ENCODE data around the gene SPTBN5.

The SPTBN5 gene

GRCh38 chr15:41925086-41925608 is 31.3 kb upstream of the SPTBN5 start:
- DNase-seq: no peak

DNA sequence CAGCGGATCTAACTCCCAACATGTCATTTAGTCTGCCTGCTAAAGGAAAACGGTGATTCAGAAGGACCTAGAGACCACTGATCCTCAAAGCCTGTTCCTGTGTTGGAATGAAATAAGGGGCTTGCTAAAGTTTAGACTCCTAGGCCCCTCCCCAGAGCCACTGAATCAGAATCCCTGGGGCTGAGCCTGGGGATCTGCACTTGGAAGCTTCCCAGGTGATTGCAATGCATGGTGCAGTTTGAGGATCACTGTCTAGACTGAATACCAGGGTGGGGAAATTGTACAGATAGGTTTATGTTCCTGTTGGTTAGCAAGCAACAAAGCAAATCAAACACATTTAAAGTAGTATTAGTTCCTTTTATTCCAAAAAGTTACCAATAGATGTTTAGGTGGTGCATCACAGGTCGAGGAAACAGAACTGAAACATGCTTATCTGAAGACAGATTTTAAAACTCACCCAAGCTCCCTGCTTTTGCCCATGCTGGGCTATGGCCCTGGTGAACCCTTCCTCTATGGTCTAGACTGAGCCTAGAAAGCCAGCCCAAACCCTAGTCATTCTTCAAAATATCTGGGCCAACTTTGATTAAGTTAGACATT is 29.6 kb upstream of the SPTBN5 start:
- DNase-seq: no peak

GRCh38 chr15:41922353-41922752 is 28.5 kb upstream of the SPTBN5 start:
- DNase-seq: no peak

- no peak for DNase-seq
These were observed 27.8 kb upstream of the SPTBN5 start for GRCh38 chr15:41921639-41922038.

- DNase-seq: no peak
These were observed 27.3 kb upstream of the SPTBN5 start for GRCh38 chr15:41921167-41921566.

- DNase-seq: no peak
These were observed 26.2 kb upstream of the SPTBN5 start for GRCh38 chr15:41919954-41920538.

DNA sequence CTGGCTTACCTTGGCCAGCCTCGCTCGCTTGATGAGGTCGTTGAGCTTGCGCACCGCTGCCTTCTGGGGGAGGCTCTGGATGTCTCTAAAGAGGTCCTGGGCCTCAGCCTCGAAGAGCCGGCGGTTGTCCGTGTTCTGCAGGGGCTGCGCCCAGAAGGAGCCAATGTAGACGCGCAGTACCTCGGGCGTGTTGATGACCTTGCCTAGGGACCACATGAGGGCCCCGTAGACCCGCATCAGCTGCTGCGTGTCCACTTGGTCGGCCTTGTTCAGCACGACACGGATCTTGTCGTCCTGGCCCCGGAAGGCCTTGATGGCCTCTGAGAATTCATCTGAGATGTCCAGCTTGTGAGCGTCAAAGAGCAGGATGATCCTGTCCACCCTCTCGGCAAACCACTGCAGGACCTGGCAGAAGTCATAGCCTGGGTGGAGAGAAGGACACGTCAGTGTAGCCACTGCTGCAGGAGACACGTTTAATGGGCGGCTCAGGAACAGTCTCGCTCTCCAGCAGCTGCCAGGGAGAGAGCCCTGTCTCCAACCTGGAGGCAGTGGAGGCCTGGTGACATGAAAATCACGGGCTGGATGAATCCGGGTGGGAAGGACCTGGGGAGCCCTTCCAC is 25.5 kb upstream of the SPTBN5 start:
- no peak for DNase-seq

- no peak for DNase-seq
These were observed 24.8 kb upstream of the SPTBN5 start for GRCh38 chr15:41918506-41919126.

GRCh38 chr15:41917767-41918430 is 24.0 kb upstream of the SPTBN5 start:
- DNase-seq: no peak

DNA sequence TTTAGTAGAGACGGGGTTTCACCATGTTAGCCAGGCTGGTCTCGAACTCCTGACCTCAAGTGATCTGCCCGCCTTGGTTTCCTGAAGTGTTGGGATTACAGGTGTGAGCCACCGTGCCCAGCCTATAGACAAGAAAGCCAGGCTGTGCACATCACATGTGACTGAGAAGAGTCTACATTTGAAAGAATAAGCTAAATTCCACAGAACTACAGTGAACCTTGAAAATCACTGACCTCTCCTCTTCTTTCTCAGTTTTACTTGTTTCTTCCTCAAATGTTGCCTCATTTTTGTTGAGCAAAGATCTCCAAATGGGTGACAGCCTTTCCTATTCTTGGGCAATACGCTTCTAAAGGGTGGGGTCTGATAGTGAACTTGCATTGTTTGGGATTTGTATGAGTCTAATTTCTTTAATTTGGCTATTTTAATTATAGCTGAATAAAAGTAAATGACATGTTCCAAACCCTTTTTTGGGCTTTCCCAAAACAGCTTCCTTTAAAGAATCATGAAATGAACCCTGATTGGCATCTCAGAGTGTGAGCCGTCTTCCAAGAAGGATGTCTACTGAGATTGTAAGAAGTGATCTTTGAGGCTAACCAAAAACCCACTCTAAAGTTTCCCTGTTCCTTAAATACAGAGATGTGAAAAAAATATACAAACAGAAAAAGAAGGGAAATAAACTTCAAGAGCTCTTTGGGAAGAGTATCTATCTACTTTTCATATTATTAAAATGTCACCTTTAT is 21.6 kb upstream of the SPTBN5 start:
- no peak for DNase-seq

DNA sequence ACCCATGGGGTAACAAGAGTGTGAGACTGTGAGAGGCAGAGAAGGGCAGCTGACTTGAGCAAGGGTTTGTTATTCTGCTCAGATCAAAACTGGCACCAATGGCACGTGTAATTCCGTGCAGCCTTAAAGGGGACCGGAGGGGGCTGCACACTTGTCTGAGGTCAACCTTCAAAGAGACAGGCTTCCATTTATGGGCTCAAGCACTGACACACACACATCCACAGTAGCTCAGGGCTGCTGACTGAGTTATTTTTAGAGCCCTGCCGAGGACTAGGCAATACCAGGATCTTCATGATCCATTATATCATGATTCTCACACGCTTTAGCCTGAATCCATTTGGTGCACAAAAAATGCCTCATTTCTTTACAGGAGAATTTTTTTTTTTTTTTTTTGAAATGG is 20.6 kb upstream of the SPTBN5 start:
- DNase-seq: no peak

- DNase-seq: no peak
These were observed 19.4 kb upstream of the SPTBN5 start for GRCh38 chr15:41913256-41913655.

GRCh38 chr15:41911691-41912345 is 18.0 kb upstream of the SPTBN5 start:
- no peak for DNase-seq

GRCh38 chr15:41908736-41909461 is 15.0 kb upstream of the SPTBN5 start:
- DNase-seq: no peak

DNA sequence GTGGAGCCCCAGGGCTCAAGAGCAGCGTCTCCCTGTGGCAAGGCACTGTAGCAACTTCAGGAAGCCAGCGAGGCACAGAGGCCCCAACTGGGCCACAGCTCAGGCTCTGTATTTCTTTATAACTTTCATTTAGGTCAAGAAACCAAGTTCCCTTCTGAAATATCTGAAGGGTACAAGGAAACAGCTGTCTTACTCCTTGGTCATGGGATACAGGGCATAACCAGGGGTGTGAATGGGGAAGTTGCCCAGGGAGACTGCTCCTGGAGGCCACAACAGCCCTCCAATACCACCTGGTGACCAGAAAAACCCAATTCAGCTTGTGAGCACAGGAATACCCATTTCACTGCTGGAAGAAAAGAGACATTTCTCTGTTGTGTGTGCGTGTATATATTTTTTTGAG is 13.3 kb upstream of the SPTBN5 start:
- DNase-seq: no peak

DNA sequence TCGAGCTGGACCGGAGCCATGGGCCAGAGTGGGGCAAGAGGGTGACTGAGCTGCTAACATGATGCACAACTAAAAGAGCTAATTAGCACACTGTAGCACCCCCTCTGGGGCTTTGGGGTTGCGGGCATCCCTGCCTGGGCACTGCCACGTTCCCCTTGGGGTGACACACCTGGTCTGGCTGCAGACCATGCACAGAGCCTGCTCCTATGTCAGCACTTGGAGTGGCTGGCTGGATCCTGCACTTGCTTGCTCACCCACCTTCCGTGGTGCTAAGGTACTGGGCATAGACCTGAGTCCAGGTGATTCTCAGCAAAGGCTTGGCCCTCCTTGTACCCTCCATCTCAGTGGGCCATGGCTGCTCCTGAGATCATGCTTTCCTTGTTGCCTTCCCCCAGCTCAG is 12.8 kb upstream of the SPTBN5 start:
- DNase-seq: no peak

DNA sequence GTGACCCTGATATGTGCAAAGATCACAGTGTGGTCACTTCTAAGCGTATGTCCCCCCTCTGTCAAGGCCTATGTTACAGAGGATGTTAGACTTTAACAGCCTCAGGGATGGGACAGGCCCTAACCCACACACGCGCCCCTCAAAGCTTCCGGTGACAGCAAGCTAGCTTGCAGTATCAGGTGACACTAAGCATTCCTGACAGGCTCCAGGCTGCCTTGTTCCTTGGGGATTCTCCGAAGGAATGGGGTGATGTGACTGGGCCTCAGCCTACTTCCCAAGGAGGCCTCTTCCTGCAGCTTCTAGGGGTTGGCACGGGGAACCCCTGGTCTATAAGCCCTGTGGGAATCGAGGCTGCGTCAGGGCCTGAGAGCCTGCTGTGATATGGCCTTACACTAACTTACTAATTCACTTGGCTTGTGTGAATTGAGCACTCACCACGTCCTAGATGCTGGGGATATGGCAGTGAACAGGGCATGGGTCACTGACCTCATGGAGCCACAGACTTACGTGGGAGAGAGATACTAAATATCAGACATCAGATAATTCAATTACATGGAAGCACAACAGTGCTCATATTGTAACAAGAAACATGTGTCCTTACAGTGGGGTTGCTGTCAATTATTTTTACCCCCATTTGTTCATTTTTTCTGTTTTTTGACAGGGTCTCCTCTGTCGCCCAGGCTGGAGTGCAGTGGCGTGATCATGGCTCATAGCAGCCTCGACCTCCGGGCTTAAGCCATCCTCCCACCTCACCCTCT is 11.4 kb upstream of the SPTBN5 start:
- DNase-seq: no peak

DNA sequence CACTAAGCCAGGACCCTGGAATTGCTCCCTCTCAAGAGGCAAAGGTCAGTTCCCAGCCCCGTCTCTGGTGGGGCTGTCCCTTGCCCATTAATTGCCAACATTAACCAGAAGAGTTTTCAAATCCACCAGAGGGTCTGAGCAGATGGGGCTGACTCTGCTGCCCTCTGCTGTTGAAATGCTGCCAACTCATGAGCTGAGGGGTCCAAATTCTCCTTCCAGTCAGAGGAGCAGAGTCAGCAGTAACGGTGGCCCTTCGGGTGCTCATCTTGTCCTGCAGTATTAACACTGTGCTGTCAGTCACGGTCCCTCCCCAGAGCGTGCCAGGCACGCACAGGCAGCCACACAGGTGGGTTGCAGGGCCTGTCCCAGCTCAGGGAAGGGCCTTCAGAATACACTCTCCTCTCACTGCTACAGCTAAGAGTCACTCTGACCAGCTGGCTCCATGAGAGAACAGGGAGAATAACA is 10.7 kb upstream of the SPTBN5 start:
- DNase-seq: peak; percentile 28

- no peak for DNase-seq
These were observed 9.9 kb upstream of the SPTBN5 start for GRCh38 chr15:41903782-41904181.

GRCh38 chr15:41901431-41901830 is 7.6 kb upstream of the SPTBN5 start:
- peak; percentile 88 for DNase-seq
